ENCODE measurements around the gene WDR7. TPM values are rescaled to one million over a fixed set of nuclear protein-coding genes. Genes with fewer than 3 reads are reported as not detected.

Gene WDR7
- total RNA-seq, 2 experiments from 2014 or later: 35.9 to 43.3 TPM

DNA sequence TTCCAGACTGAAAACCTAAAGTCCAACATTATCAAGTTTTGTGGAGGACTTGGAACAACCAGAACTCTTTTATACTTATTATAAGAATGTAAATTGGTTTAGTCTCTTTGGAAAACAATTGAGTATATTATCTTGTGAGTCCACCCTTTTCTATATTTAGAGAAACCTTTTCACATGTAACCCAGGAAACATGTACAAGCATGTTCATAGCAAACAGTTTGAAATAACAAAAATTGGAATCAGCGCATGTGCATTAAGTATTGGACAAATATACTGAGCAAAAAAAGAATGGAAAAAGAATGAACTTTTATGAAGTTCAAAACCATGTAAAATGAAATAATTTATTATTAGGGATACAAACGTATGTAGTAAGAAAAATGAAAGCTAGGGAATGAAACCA is 246.0 kb downstream of the WDR7 start:
- CTCF ChIA-PET: no interaction called here
- H3K4me1 Mint-ChIP-seq: peaks cover 3% of the 10 kb centered on the region
- DNase-seq (no peak), ATAC-seq (no peak)
- peaks cover 2% of the 10 kb centered on the region for H3K36me3 Mint-ChIP-seq
- H3K4me3 Mint-ChIP-seq: no peak overlapping the region
- no peaks in the 10 kb centered on the region for H3K27me3 Mint-ChIP-seq
- no peak overlapping the region for H3K27ac Mint-ChIP-seq
- H3K9me3 Mint-ChIP-seq (ENCODE audit: low read depth): no peaks in the 10 kb centered on the region

DNA sequence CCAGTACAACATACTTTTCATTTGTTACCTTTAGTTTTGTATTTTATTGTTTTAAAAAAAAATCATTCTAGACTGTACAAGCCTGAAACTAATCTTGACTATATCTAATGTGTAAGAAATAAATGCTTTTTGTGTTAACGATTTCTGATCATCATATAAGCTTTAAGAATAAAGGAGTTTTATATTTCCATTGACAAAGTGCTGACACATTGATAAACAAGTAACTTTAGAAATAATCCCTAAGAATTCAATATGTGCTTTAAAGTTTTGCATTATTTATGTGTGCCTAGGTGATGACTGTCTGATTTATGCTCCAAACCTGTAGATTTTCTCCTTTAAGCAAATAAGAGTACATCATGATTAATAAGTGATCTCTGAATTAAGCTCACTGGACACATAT is 248.5 kb downstream of the WDR7 start:
- Mint-ChIP-seq H3K27me3 (no peaks in the 10 kb centered on the region), H3K9me3 (ENCODE audit: low read depth) (no peaks in the 10 kb centered on the region), H3K27ac (no peak overlapping the region), H3K4me3 (no peak overlapping the region), H3K4me1 (peaks cover 3% of the 10 kb centered on the region), H3K36me3 (no peaks in the 10 kb centered on the region)
- CTCF ChIA-PET: no interaction called here
- ATAC-seq: no peak
- DNase-seq: no peak

DNA sequence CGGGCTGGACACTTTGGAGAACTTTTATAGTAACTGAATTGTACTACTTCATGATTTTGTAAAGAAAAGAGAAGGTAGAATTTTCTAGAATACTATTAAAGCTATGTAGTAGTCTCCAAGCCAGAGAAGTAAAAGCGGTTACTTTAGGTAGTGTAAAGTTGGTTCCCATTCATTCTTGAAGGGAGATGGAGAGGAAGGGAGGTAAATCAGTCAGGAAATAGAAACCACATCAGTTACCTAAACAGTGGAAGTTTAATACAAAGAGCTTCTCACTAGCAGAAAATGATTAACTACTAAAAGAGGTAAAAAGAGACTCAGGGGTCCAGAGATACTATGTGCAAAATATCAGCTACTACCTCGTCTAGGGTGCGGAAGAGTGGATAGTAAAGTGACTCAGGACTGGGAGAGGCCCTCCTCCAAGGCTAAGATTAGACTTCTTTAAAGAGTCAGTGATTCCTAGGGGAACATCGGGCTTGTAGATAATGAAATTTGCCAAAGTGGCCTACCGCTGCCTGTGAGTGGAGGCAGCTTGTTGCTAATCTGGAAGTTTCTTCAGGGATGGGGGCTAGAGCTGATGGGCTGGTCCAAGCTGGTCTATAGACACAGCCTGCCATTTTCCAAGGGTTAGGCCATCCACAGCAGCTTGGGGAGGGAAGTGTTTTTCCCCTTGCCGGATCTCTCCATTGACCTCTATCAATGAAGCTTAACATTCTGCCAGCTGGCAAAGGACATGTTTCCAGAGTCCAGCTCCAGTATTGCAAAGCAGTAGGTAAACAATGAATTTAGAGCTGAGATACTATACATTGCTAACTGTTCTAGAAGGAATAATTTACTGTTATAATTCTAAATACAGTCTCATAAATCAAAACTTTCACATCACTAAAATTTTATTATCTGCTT is 249.3 kb downstream of the WDR7 start:
- CTCF ChIA-PET: no interaction called here
- H3K27ac Mint-ChIP-seq: no peak overlapping the region
- H3K36me3 Mint-ChIP-seq: no peaks in the 10 kb centered on the region
- ATAC-seq (no peak), DNase-seq (no peak)
- peaks cover 3% of the 10 kb centered on the region for H3K4me1 Mint-ChIP-seq
- no peaks in the 10 kb centered on the region for H3K9me3 Mint-ChIP-seq (ENCODE audit: low read depth)
- H3K27me3 Mint-ChIP-seq: no peaks in the 10 kb centered on the region
- H3K4me3 Mint-ChIP-seq: no peak overlapping the region

DNA sequence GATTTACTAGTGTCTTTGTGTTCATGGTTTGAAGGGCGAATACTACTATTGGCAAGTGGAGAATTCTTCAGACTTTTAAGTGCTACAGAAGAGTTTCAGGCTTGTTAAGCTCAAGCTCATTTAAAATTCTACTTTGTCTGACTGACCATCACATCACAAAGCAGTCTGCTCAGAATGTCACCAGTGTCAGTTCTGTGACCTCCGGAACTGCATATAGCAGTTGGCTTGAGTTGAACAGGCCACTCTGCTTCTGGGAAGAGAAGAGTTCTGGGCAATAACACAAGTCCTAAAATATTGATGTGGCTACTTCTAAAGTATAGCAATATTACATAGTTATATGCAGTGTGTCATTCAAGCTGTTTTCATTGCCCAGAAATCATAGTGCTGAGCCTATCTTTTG is 250.8 kb downstream of the WDR7 start:
- CTCF ChIA-PET: no interaction called here
- H3K36me3 Mint-ChIP-seq: peaks cover 4% of the 10 kb centered on the region
- no peak for DNase-seq

DNA sequence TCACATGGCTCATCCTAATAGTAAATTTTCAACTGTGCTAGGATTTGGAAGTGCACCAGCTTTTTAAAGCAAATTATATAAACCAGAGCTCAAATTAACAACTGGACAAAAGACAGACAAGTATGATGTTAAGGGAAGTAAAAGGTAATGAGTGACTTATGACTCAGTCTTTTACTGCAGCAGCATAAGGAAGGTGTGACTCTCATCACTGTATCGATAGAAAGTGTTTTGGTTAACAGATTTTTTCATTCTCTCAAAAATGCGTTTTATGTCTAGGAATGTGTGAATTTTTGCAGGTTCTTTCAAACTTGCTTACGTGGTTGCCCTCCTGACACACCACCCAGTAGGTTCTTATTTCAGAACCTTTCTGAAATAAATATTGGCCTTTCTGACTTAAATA is 251.5 kb downstream of the WDR7 start:
- Mint-ChIP-seq H3K27ac (no peak overlapping the region), H3K4me3 (no peak overlapping the region), H3K9me3 (ENCODE audit: low read depth) (no peaks in the 10 kb centered on the region), H3K27me3 (no peaks in the 10 kb centered on the region), H3K4me1 (peaks cover 3% of the 10 kb centered on the region), H3K36me3 (peaks cover 5% of the 10 kb centered on the region)
- CTCF ChIA-PET: no interaction called here
- no peak for DNase-seq
- ATAC-seq: no peak

More for the DNA sequence above, 250.8 kb downstream of the WDR7 start:
- Mint-ChIP-seq H3K9me3 (ENCODE audit: low read depth) (no peaks in the 10 kb centered on the region), H3K4me1 (peaks cover 3% of the 10 kb centered on the region), H3K27me3 (no peaks in the 10 kb centered on the region), H3K27ac (no peak overlapping the region), H3K4me3 (no peak overlapping the region)
- no peak for ATAC-seq

DNA sequence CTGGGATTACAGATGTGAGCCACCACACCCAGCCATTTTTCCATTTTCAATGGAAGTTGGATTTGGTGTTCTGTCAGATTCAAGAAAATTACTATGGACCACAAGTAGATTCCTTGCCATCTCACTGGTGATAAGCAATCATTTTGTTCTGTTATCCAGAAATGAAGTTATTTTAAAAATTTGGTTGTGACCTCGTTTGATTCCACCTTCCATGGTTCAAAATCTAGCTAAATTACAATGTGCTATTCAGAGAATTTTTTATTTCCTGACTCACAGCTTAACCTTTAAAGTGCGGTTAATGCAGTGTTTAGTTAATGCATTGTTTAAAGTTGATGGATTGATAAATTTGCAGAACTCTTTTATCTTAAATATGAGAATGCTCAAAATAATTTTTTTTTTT is 252.5 kb downstream of the WDR7 start:
- Mint-ChIP-seq H3K9me3 (ENCODE audit: low read depth) (no peaks in the 10 kb centered on the region), H3K4me3 (no peak overlapping the region), H3K27me3 (no peaks in the 10 kb centered on the region), H3K4me1 (peaks cover 3% of the 10 kb centered on the region), H3K36me3 (peaks cover 5% of the 10 kb centered on the region), H3K27ac (no peak overlapping the region)
- ATAC-seq: no peak
- no peak for DNase-seq
- CTCF ChIA-PET: interaction anchor here (1.3 kb wide), 1 partner anchor 27 kb away, joined by 3 read pairs; no protein-coding TSS in a partner anchor

DNA sequence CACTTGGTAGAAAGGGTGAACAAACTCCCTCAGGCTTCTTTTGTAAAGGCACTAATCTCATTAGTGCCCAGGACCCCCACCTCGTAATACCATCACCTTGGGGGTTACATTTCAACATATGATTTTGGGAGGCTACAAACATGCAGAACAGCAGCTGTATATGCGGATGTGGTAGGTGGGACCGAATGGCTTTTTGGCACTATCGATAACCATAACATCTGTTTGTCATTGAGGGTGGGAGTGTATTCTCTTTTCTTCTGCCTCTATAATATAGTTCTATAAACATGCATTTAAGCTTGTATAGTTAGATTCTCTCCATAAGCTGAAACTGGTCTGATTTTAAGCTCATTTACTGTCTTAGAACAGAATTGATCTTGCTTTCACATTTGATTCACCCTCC is 256.6 kb downstream of the WDR7 start:
- no peaks in the 10 kb centered on the region for H3K4me1 Mint-ChIP-seq
- ATAC-seq: no peak
- H3K36me3 Mint-ChIP-seq: peaks cover 5% of the 10 kb centered on the region
- H3K27ac Mint-ChIP-seq: no peak overlapping the region
- no peak overlapping the region for H3K4me3 Mint-ChIP-seq
- no peak for DNase-seq
- H3K9me3 Mint-ChIP-seq (ENCODE audit: low read depth): no peaks in the 10 kb centered on the region
- H3K27me3 Mint-ChIP-seq: no peaks in the 10 kb centered on the region
- CTCF ChIA-PET: no interaction called here

DNA sequence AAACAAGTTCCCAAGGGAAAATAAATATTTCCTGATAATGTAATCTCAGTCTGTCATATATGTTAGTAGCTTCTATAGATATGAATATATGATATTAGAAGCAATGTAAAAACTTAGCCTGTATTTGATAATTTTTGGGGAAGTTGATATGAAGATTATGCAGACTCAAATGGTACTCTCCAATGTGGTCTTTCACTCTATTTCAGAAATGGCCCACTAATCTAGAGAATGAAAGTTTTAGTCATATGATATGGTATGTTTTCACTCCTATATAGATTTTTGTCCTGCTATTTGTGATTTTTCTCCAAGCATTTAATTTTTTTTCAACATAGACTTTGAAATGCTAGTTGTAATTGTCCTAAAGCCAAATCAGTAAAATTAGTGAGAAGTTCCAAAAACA is 259.1 kb downstream of the WDR7 start:
- CTCF ChIA-PET: no interaction called here
- Mint-ChIP-seq H3K9me3 (ENCODE audit: low read depth) (no peaks in the 10 kb centered on the region), H3K4me1 (no peaks in the 10 kb centered on the region), H3K36me3 (peaks cover 5% of the 10 kb centered on the region), H3K27ac (no peak overlapping the region), H3K27me3 (no peaks in the 10 kb centered on the region), H3K4me3 (no peak overlapping the region)
- no peak for ATAC-seq
- DNase-seq: no peak

DNA sequence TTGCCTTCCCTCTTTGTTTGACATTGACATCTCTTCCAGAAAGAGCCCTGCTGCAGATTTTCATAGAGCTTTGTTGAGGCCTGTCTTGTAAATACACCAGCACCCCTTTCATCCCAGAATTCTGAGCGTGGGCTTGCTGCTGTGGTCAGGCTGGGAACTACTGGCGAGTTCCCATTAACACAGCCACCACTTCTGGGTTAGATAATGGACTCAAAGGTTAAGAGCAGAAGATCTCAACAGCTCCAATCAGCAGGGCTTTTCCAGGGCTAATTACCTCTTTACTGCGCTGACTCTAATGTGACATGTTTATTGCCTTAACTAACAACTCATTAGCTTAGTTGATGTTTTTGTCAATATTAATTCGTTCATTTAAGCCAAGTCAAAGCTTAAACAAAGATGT is 259.8 kb downstream of the WDR7 start:
- no peaks in the 10 kb centered on the region for H3K27me3 Mint-ChIP-seq
- no peaks in the 10 kb centered on the region for H3K9me3 Mint-ChIP-seq (ENCODE audit: low read depth)
- H3K36me3 Mint-ChIP-seq: peaks cover 5% of the 10 kb centered on the region
- no peak overlapping the region for H3K4me3 Mint-ChIP-seq
- ATAC-seq (no peak), DNase-seq (no peak)
- no peaks in the 10 kb centered on the region for H3K4me1 Mint-ChIP-seq
- H3K27ac Mint-ChIP-seq: no peak overlapping the region
- CTCF ChIA-PET: no interaction called here

DNA sequence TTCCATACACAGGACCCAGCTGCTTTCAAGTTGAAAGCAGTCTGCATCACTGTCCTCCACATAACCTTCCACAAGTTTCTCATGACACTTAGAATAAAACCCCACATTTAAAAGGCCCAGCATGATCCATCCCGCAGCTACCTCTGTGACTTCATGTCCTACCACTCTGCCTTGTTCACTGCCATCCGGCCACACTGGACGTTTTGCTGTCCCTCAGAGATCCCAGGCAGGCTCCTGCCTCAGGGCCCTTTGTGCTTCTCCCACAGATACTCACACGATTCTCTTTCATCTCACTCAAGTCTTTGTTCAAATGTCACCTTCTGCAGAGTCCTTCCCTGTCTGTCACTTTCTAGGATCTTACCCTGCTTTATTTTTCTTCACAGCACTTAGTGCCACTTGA is 262.8 kb downstream of the WDR7 start:
- ATAC-seq (no peak), DNase-seq (no peak)
- no peak overlapping the region for H3K4me3 Mint-ChIP-seq
- H3K9me3 Mint-ChIP-seq (ENCODE audit: low read depth): no peaks in the 10 kb centered on the region
- CTCF ChIA-PET: no interaction called here
- no peaks in the 10 kb centered on the region for H3K27me3 Mint-ChIP-seq
- H3K27ac Mint-ChIP-seq: no peak overlapping the region
- H3K4me1 Mint-ChIP-seq: no peaks in the 10 kb centered on the region
- peaks cover 1% of the 10 kb centered on the region for H3K36me3 Mint-ChIP-seq

DNA sequence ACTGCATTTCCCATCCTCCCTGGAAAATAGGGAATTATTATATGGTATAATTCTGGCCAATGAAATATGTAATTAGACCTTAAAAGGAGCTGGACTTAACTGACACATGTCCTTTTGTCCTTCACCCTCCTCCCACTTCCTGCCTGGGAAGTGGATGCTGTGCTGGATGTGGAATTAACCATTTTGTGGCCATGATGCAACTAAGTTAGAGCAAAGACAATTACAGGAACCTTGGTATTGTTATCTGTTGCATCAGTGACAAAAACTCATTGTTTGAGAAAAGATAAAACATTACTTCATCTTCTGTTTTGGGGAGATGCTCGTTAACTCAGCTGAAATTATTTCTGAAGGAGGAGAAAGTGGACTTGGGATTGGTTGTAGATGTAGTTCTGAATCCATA is 268.0 kb downstream of the WDR7 start:
- ATAC-seq (no peak), DNase-seq (no peak)
- peaks cover 13% of the 10 kb centered on the region for H3K4me1 Mint-ChIP-seq
- H3K9me3 Mint-ChIP-seq (ENCODE audit: low read depth): no peaks in the 10 kb centered on the region
- CTCF ChIA-PET: no interaction called here
- no peaks in the 10 kb centered on the region for H3K27me3 Mint-ChIP-seq
- no peak overlapping the region for H3K27ac Mint-ChIP-seq
- peaks cover 9% of the 10 kb centered on the region for H3K36me3 Mint-ChIP-seq
- H3K4me3 Mint-ChIP-seq: no peak overlapping the region

DNA sequence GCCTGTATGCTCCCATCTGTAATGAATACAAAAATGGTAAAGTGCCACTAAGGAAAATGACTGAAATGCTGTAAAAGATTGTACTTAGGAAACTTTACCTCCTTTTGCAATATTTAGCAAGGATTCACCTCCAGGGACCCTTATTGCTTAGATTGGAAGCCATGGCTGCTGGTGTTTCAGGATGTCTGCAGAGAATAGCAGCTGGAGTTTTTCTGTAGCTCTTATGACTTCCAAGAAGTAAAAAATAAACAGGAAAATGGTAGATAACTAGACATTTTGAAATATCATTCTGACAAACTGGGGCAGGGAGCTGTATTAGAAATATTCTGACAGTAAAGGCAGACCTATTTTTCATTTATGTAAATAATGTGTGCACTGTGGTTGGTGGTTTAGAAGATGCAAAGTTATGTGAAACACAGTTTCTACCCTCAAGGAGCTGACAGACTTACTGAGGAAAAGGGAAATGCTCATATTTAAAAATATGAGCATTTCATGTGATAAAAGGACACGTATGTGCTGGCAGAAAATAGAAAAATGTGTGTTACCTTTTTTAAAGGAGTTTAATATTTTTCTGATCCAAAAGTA is 270.8 kb downstream of the WDR7 start:
- Mint-ChIP-seq H3K4me1 (peaks cover 14% of the 10 kb centered on the region), H3K9me3 (ENCODE audit: low read depth) (no peaks in the 10 kb centered on the region), H3K4me3 (no peak overlapping the region), H3K27me3 (no peaks in the 10 kb centered on the region), H3K36me3 (peaks cover 16% of the 10 kb centered on the region), H3K27ac (peak overlapping the region; percentile 3)
- ATAC-seq (no peak), DNase-seq (no peak)
- CTCF ChIA-PET: no interaction called here

DNA sequence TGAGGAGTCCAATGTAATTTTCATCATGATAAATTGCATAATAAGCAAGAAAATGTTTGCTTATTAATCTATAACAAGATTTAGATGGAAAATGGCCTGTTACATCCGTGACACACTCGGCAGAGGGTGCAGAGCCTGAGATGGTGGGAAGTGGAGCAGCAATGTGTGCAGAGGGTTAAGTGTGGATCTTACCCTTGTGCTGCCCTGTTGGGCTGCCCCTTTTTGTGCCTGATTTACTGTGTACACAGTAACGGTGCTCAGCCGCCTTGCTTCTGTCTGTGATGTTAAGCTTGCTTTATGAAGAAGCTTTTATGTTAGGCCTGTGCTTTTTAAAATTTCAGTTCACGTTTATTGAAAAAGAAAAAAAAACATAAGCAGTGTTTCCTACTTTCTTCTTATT is 275.6 kb downstream of the WDR7 start:
- DNase-seq (no peak), ATAC-seq (no peak)
- peaks cover 14% of the 10 kb centered on the region for H3K36me3 Mint-ChIP-seq
- CTCF ChIA-PET: no interaction called here
- H3K9me3 Mint-ChIP-seq (ENCODE audit: low read depth): no peaks in the 10 kb centered on the region
- H3K4me3 Mint-ChIP-seq: no peak overlapping the region
- H3K27ac Mint-ChIP-seq: no peak overlapping the region
- H3K4me1 Mint-ChIP-seq: peaks cover 14% of the 10 kb centered on the region
- no peaks in the 10 kb centered on the region for H3K27me3 Mint-ChIP-seq

DNA sequence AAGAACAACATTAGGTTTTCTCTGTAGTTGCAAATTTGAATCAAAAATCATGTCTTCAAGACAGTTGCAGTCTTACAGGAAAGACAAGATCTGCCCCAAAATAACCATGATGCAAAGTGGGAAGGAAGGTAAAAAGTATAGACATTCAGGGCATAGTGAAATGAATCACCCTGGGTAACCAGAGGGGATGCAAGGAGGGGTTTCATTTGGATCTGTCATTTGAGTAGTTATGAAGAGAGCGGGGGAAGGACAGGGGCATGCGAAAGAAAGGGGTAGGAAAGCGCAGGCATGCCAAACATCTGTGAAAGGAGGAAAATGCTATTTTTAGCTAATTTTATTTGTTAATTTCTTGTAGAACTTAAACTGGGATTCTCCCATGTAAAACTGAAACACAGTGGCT is 276.6 kb downstream of the WDR7 start:
- CTCF ChIA-PET: no interaction called here
- Mint-ChIP-seq H3K27ac (no peak overlapping the region), H3K36me3 (peaks cover 11% of the 10 kb centered on the region), H3K4me3 (no peak overlapping the region), H3K4me1 (peaks cover 6% of the 10 kb centered on the region), H3K9me3 (ENCODE audit: low read depth) (no peaks in the 10 kb centered on the region), H3K27me3 (no peaks in the 10 kb centered on the region)
- ATAC-seq (no peak), DNase-seq (no peak)
